C4-2B (cell line): ENCODE results near the gene RBM10.
A peak's percentile ranks its signal among the peaks of the same experiment; 100 is the strongest.
"Not testable (repeated sequence)": the region's sequence is repeated elsewhere in the genome, so short reads cannot be mapped to it uniquely, and the experiment has no call there.

Source experiments
- H3K27ac ChIP-seq: fragments of 450-650 bp; 2 replicates; pipeline ENCODE4 v1.5.1; 2017
- CTCF ChIP-seq: fragments of 450-650 bp; conservative IDR thresholded peaks from 2 replicates; pipeline ENCODE4 v1.5.1; 2017; ENCODE audit warnings: mild to moderate bottlenecking
- ZFX ChIP-seq: fragments of 450-650 bp; IDR thresholded peaks from 2 replicates; pipeline ENCODE4 v1.6.1; 2017

RBM10 gene

GRCh38 chrX:47144626-47145394 lies at the start of gene RBM10, which contains the start of gene NDUFB11:
RBM10 (plus strand) TSS chrX:47145221; CDS start chrX:47147482, 2,261 bp downstream.
NDUFB11 (minus strand) TSS chrX:47144702; CDS start chrX:47144679, 23 bp downstream.
- peak within 1 kb of the TSS; percentile 92 for H3K27ac ChIP-seq
- TF ChIP-seq CTCF (peak; percentile 74), ZFX (no peak)

- no peak overlapping the region for H3K27ac ChIP-seq
- no peak for TF ChIP-seq CTCF
- TF ChIP-seq ZFX, result no peak
Observed at GRCh38 chrX:47097018-47097417, 48.0 kb upstream of the RBM10 start.

- TF ChIP-seq ZFX, result no peak
- no peak overlapping the region for H3K27ac ChIP-seq
Observed at GRCh38 chrX:47098338-47099094, 46.5 kb upstream of the RBM10 start.

- TF ChIP-seq ZFX (no peak), CTCF (no peak)
- no peak overlapping the region for H3K27ac ChIP-seq
Observed at GRCh38 chrX:47101206-47101605, 43.8 kb upstream of the RBM10 start.

- H3K27ac ChIP-seq, result not testable (repeated sequence)
Observed at GRCh38 chrX:47110936-47111615, 33.9 kb upstream of the RBM10 start.

- peak overlapping the region; percentile 9; the same call in 1 of the 2 replicates for H3K27ac ChIP-seq
- TF ChIP-seq ZFX (no peak), CTCF (no peak)
Observed at GRCh38 chrX:47112316-47112954, 32.6 kb upstream of the RBM10 start.

GRCh38 chrX:47116551-47117110 lies 28.4 kb upstream of the RBM10 start:
- H3K27ac ChIP-seq, result not testable (repeated sequence)

GRCh38 chrX:47124466-47124865 lies 20.6 kb upstream of the RBM10 start:
- H3K27ac ChIP-seq, result not testable (repeated sequence)
